Transverse colon (tissue), 3 donors: ENCODE measurements around the gene SYNGR2.

Source experiments
- EP300 ChIP-seq: sonication (generic); formaldehyde crosslinking; IDR thresholded peaks from one replicate; pipeline ENCODE4 v1.6.1; 2017; ENCODE audit warnings: antibody characterized with exemption, low read depth
- TF ChIP-seq, protein P1 (sequence below), 5 experiments: fragments of 200-600 bp in 3 of 5; fragments of 450-650 bp in 2 of 5; sonication (generic) in 3 of 5; IDR thresholded peaks; 1 replicate in 2 of 5; 2 replicates in 3 of 5; pipeline ENCODE4 v1.5.1; 2016 to 2017; ENCODE audit warnings: antibody characterized with exemption in 5 of 5, inconsistent platforms in 3 of 5, mild to moderate bottlenecking in 2 of 5, moderate library complexity in 1 of 5

DNA sequence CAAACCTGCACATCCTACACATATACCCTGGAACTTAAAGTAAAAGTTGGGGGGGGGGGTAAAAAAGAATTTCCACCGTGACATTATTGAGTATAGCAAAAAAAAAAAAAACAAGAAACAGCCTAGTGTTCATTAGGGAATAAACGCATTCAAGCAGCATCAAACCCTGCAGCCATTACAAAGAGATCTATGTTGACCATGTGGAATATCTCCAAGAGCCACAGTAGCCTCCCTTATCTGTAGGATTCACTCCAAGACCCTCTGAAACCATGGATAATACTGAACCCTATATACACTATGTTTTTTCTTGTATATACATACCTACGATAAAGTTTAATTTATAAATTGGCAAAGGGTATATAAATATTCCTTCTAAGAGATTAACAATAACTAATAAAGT lies 40.1 kb downstream of the SYNGR2 start:
- TF ChIP-seq, protein P1, sequence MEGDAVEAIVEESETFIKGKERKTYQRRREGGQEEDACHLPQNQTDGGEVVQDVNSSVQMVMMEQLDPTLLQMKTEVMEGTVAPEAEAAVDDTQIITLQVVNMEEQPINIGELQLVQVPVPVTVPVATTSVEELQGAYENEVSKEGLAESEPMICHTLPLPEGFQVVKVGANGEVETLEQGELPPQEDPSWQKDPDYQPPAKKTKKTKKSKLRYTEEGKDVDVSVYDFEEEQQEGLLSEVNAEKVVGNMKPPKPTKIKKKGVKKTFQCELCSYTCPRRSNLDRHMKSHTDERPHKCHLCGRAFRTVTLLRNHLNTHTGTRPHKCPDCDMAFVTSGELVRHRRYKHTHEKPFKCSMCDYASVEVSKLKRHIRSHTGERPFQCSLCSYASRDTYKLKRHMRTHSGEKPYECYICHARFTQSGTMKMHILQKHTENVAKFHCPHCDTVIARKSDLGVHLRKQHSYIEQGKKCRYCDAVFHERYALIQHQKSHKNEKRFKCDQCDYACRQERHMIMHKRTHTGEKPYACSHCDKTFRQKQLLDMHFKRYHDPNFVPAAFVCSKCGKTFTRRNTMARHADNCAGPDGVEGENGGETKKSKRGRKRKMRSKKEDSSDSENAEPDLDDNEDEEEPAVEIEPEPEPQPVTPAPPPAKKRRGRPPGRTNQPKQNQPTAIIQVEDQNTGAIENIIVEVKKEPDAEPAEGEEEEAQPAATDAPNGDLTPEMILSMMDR (IDR thresholded peaks at IDR 0.05) = no peak
- no peak for TF ChIP-seq EP300
